ENCODE measurements around the gene PRXL2B. TPM values are rescaled to one million over a fixed set of nuclear protein-coding genes. Genes with fewer than 3 reads are reported as not detected.

The PRXL2B gene
- total and polyA plus RNA-seq, 3 donors from 2014 or later, result 16.5 to 25.1 (median 20.9) TPM

- no peak overlapping the region for H3K4me3 ChIP-seq
- TF ChIP-seq POLR2A (IDR thresholded peaks at IDR 0.05), result no peak
- TF ChIP-seq CTCF (IDR thresholded peaks at IDR 0.05), result no peak
- no peak overlapping the region for H3K27ac ChIP-seq
- peaks cover 12% of the 10 kb centered on the region for H3K4me1 ChIP-seq
- H3K36me3 ChIP-seq (ENCODE audit: low read depth, missing control alignments), result no peaks in the 10 kb centered on the region
- no peak for DNase-seq
- H3K9me3 ChIP-seq, result no peaks in the 10 kb centered on the region
- H3K27me3 ChIP-seq, result no peaks in the 10 kb centered on the region
- intact Hi-C loops (cut with DNase I; ENCODE audit: low total_unique reads), result no loop called here
- WGBS, 2 donors, result 90 to 98% methylated on average over 2 to 6 of the region's 6 CpGs
Observed at GRCh38 chr1:2558861-2559260, 27.7 kb upstream of the PRXL2B start.

- WGBS, 2 donors, result 78 to 80% methylated on average over 3 to 35 of the region's 35 CpGs
- peaks cover 12% of the 10 kb centered on the region for H3K4me1 ChIP-seq
- H3K36me3 ChIP-seq (ENCODE audit: low read depth, missing control alignments), result no peaks in the 10 kb centered on the region
Observed at GRCh38 chr1:2559509-2560298, 26.9 kb upstream of the PRXL2B start.

GRCh38 chr1:2560299-2561073 lies 26.1 kb upstream of the PRXL2B start:
- no peak for DNase-seq
- Histone ChIP-seq H3K36me3 (ENCODE audit: low read depth, missing control alignments) (no peaks in the 10 kb centered on the region), H3K27ac (no peak overlapping the region), H3K4me1 (peaks cover 9% of the 10 kb centered on the region), H3K4me3 (no peak overlapping the region), H3K27me3 (no peaks in the 10 kb centered on the region), H3K9me3 (no peaks in the 10 kb centered on the region)
- intact Hi-C loops (cut with DNase I; ENCODE audit: low total_unique reads), result no loop called here
- TF ChIP-seq CTCF (IDR thresholded peaks at IDR 0.05) (no peak), POLR2A (IDR thresholded peaks at IDR 0.05) (no peak)
- WGBS, 2 donors, result 90 to 92% methylated on average over 11 to 15 of the region's 15 CpGs

More at GRCh38 chr1:2559509-2560298, 26.9 kb upstream of the PRXL2B start:
- Histone ChIP-seq H3K9me3 (no peaks in the 10 kb centered on the region), H3K27ac (no peak overlapping the region), H3K27me3 (no peaks in the 10 kb centered on the region), H3K4me3 (no peak overlapping the region)
- intact Hi-C loops (cut with DNase I; ENCODE audit: low total_unique reads), result no loop called here
- no peak for DNase-seq
- no peak for TF ChIP-seq POLR2A (IDR thresholded peaks at IDR 0.05)
- TF ChIP-seq CTCF (IDR thresholded peaks at IDR 0.05), result no peak

- 90 to 92% methylated on average over 11 of the region's 11 CpGs for WGBS, 2 donors
Observed at GRCh38 chr1:2561446-2561845, 25.1 kb upstream of the PRXL2B start.

More at GRCh38 chr1:2561446-2561845, 25.1 kb upstream of the PRXL2B start:
- H3K4me1 ChIP-seq, result peaks cover 9% of the 10 kb centered on the region
- TF ChIP-seq POLR2A (IDR thresholded peaks at IDR 0.05) (no peak), CTCF (IDR thresholded peaks at IDR 0.05) (no peak)
- intact Hi-C loops (cut with DNase I; ENCODE audit: low total_unique reads), result no loop called here
- no peaks in the 10 kb centered on the region for H3K27me3 ChIP-seq
- H3K27ac ChIP-seq, result no peak overlapping the region
- DNase-seq, result no peak
- no peak overlapping the region for H3K4me3 ChIP-seq
- H3K36me3 ChIP-seq (ENCODE audit: low read depth, missing control alignments), result no peaks in the 10 kb centered on the region
- no peaks in the 10 kb centered on the region for H3K9me3 ChIP-seq
